Occipital lobe (tissue), 2 donors: ENCODE data around the gene ANXA1. TPM values are rescaled to one million over a fixed set of nuclear protein-coding genes. Genes with fewer than 3 reads are reported as not detected.

Experiments
- DNase-seq: peaks from one replicate; lab custom pipeline; 2025; lab: John Stamatoyannopoulos, UW
- total RNA-seq: library from RNA; depleted of rRNA; stranded (reverse); fragments of >200 nt; gene quantifications from one replicate; pipeline ENCODE4 v1.2.3, GENCODE V29; 2014

The ANXA1 gene
- total RNA-seq, 1 donor from 2014 or later: 27.0 TPM

- no peak for DNase-seq
These were observed 55.2 kb downstream of the ANXA1 start for GRCh38 chr9:73206851-73207250.

DNA sequence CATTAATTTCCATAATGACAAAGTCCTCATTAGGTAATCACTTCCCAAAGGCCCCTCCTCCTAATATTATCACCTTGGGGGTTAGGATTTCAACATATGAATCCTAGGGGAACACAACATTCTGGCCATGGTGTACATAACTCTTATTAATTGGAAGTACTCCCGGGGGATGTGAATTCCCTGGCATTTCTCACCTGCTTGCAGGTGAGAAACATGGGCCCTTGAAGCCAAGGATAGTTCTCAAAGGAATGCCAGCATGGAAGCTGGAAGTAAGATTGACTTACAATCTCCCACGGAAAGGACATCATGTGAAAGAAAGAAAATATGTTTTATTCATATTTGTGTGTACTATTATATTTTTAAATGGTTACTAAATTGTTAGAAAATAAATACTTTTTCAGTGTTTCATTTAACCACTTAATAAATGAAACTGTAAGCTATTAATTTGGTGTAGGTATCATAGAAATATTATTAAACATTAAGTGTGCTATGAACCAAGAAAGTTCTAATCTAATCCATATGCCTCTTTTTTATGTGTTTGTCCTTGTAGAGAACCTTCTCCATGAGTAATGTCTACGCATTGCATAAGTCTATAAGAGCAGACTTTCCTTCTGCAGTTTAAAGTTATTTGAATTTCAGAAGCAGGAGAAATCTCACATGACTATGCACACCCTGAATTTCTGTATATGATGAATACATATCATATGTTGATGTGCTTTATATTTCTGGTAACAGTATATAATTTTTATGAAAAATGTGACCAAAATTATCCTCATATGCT is 59.4 kb downstream of the ANXA1 start:
- DNase-seq: no peak

GRCh38 chr9:73213300-73213699 is 61.6 kb downstream of the ANXA1 start:
- no peak for DNase-seq

DNA sequence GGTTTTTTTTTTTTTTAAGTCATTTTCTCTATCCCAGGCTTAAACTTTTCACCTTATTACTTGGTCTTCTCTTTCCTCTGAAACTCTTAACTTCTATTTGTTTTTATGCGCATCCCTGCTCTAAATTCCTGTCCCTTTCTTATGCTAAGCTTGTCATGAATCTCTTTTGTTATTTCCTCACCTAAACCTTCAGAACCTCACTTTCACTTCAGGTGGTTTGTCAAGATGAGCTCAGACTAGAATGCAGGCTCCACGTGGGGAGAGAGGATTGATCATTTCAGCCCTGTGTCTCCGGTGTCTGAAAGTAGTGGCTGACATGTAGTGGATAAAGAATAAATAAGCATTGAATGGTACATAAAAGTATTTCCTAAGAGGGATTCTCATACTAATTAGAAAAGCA is 63.6 kb downstream of the ANXA1 start:
- no peak for DNase-seq

DNA sequence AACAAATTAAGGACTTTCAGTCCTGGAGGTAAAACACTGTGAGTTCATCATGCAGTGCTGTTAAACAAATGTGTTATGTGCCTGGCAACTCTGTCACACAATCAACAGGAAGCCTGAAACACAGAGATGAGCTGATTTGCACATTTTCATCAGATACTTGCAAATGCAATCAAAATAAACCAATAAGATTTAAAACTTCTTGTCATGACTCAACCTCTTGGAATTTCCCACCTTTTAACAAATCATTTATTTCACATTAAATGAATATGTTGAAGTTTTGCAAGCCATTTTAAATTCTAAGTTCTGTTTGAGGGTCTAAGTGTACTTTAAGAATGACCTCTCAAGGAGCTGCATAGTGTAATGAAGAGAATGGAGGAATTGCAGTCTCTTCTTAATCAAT is 64.4 kb downstream of the ANXA1 start:
- no peak for DNase-seq

Other genes starting within 250 kb of the ANXA1 start
- gene ALDH1A1, start 198.8 kb upstream of the ANXA1 start, total RNA-seq: 1.4 TPM